Measurements from ENCODE around the gene ZSWIM6. TPM values are rescaled to one million over a fixed set of nuclear protein-coding genes. Genes with fewer than 3 reads are reported as not detected.

ZSWIM6 gene
- polyA plus RNA-seq, 3 donors = 1.7 to 33.5 (median 2.7) TPM

DNA sequence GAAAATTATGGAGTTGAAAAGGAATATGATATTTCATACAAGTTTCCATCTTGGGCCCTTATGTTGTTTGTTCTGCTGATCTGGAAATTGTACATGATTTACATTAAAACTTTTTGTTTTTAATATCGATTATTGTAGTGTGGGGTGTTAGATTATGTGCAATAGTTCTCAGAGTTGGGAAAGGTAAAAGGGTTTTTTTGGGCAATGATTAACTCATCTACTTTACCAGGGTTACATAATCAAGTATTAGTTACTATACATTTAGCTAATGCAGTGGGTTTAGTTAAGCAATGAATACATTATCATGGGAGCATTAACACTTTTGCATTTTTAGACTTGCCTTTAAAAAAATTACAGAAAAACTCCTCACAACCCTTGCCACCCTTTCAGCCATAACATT is 134.0 kb downstream of the ZSWIM6 start:
- peaks cover 0 to 3% of the 10 kb centered on the region in 2 donors for H3K36me3 Mint-ChIP-seq
- H3K27me3 Mint-ChIP-seq (ENCODE audit: low read depth in 3 of 3) = no peaks in the 10 kb centered on the region
- WGBS (ENCODE audit: insufficient coverage) = no CpG with 5 or more reads among the region's 1 CpG
- Histone ChIP-seq H3K79me2 (ENCODE audit: insufficient read depth, low read length) (peaks cover 98% of the 10 kb centered on the region), H3K9ac (ENCODE audit: insufficient read depth, low read length, poor library complexity, severe bottlenecking) (no peak overlapping the region), H3K27ac (ENCODE audit: low read depth in 1 of 2, low read length in 2 of 2) (no peak overlapping the region), H3K36me3 (replicated peaks in 1 of 2; ENCODE audit: control insufficient read depth in 1 of 2, insufficient read depth in 2 of 2, low read length in 2 of 2) (no peaks in the 10 kb centered on the region), H2AFZ (ENCODE audit: insufficient read depth, low read depth, low read length, poor library complexity, severe bottlenecking) (no peak overlapping the region), H3K4me1 (ENCODE audit: control insufficient read depth in 1 of 2, insufficient read depth in 2 of 2, low read length in 2 of 2) (no peaks in the 10 kb centered on the region), H3K4me2 (replicated peaks; ENCODE audit: extremely low read depth, low read length, poor library complexity, severe bottlenecking) (no peak overlapping the region), H3K9me3 (replicated peaks in 1 of 2; ENCODE audit: control insufficient read depth in 1 of 2, insufficient read depth in 1 of 2, low read length in 2 of 2) (peaks cover 0 to 4% of the 10 kb centered on the region in 2 donors), H4K20me1 (ENCODE audit: insufficient read depth, low read length) (peaks cover 100% of the 10 kb centered on the region), H3K4me3 (replicated peaks in 1 of 3; ENCODE audit: low read depth in 2 of 3, low read length in 3 of 3) (no peak overlapping the region), H3K27me3 (ENCODE audit: control insufficient read depth in 2 of 2, insufficient read depth in 2 of 2, low read length in 2 of 2) (no peaks in the 10 kb centered on the region)
- intact Hi-C loops (cut with micrococcal nuclease) = no loop called here
- no peak for DNase-seq
- H3K9me3 Mint-ChIP-seq = peaks cover 0 to 2% (median 0%) of the 10 kb centered on the region in 7 donors
- peak overlapping the region in 1 of 7 donors; percentile 2 for H3K27ac Mint-ChIP-seq
- no peak overlapping the region for H3K4me3 Mint-ChIP-seq
- TF ChIP-seq, protein P1, sequence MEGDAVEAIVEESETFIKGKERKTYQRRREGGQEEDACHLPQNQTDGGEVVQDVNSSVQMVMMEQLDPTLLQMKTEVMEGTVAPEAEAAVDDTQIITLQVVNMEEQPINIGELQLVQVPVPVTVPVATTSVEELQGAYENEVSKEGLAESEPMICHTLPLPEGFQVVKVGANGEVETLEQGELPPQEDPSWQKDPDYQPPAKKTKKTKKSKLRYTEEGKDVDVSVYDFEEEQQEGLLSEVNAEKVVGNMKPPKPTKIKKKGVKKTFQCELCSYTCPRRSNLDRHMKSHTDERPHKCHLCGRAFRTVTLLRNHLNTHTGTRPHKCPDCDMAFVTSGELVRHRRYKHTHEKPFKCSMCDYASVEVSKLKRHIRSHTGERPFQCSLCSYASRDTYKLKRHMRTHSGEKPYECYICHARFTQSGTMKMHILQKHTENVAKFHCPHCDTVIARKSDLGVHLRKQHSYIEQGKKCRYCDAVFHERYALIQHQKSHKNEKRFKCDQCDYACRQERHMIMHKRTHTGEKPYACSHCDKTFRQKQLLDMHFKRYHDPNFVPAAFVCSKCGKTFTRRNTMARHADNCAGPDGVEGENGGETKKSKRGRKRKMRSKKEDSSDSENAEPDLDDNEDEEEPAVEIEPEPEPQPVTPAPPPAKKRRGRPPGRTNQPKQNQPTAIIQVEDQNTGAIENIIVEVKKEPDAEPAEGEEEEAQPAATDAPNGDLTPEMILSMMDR (IDR thresholded peaks at IDR 0.05) = no peak
- peaks cover 22% of the 10 kb centered on the region for H3K4me1 Mint-ChIP-seq

DNA sequence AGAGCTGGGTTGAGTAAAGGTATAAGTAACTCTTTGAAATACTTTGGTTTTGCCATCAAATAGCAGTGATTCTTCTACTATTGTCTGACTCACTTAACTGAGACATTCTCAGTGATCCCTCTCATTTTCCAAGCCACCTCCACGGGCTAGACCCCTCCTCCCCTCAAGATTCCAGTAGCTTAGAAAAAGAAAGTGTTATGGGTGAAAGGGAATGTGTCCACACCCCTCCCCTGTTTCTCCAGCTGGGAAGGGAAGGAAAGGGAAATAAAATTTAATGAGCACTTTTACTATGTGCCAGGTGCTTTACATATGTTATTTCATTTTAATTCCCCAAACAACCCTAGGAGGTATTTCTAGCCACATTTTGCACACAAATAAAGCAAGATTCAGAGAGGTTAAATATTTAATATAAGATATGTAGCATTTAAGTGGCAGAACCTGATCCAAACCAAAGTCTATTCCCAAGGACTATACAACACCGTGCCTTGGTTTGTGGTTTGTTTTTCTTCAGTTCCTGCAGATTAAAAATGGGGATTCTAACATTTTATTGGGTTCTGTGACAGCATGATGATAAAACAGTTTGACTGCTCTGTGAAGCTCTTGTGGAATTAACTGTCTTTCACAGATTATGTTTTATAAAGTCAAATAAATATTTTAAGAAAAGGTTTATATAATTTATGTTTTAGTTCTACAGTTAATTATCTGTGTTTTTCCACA is 135.9 kb downstream of the ZSWIM6 start:
- H3K27ac ChIP-seq (ENCODE audit: low read depth in 1 of 2, low read length in 2 of 2) = no peak overlapping the region
- intact Hi-C loops (cut with micrococcal nuclease) = no loop called here
- H3K4me1 ChIP-seq (ENCODE audit: control insufficient read depth in 1 of 2, insufficient read depth in 2 of 2, low read length in 2 of 2) = no peaks in the 10 kb centered on the region
- H3K4me3 ChIP-seq (replicated peaks in 1 of 3; ENCODE audit: low read depth in 2 of 3, low read length in 3 of 3) = no peak overlapping the region
- peaks cover 0 to 4% of the 10 kb centered on the region in 2 donors for H3K9me3 ChIP-seq (replicated peaks in 1 of 2; ENCODE audit: control insufficient read depth in 1 of 2, insufficient read depth in 1 of 2, low read length in 2 of 2)
- WGBS (ENCODE audit: insufficient coverage) = no CpG with 5 or more reads among the region's 2 CpGs
- H3K36me3 Mint-ChIP-seq = peaks cover 6 to 9% of the 10 kb centered on the region in 2 donors
- H2AFZ ChIP-seq (ENCODE audit: insufficient read depth, low read depth, low read length, poor library complexity, severe bottlenecking) = no peak overlapping the region
- H3K4me2 ChIP-seq (replicated peaks; ENCODE audit: extremely low read depth, low read length, poor library complexity, severe bottlenecking) = no peak overlapping the region
- no peak overlapping the region for H3K4me3 Mint-ChIP-seq
- peaks cover 0 to 2% (median 0%) of the 10 kb centered on the region in 7 donors for H3K9me3 Mint-ChIP-seq
- TF ChIP-seq, protein P1 (IDR thresholded peaks at IDR 0.05) = no peak
- no peak for DNase-seq
- H3K4me1 Mint-ChIP-seq = peaks cover 18% of the 10 kb centered on the region
- H3K27me3 Mint-ChIP-seq (ENCODE audit: low read depth in 3 of 3) = no peaks in the 10 kb centered on the region
- H3K27me3 ChIP-seq (ENCODE audit: control insufficient read depth in 2 of 2, insufficient read depth in 2 of 2, low read length in 2 of 2) = no peaks in the 10 kb centered on the region
- H4K20me1 ChIP-seq (ENCODE audit: insufficient read depth, low read length) = peaks cover 100% of the 10 kb centered on the region
- H3K79me2 ChIP-seq (ENCODE audit: insufficient read depth, low read length) = peaks cover 98% of the 10 kb centered on the region
- H3K9ac ChIP-seq (ENCODE audit: insufficient read depth, low read length, poor library complexity, severe bottlenecking) = no peak overlapping the region
- H3K36me3 ChIP-seq (replicated peaks in 1 of 2; ENCODE audit: control insufficient read depth in 1 of 2, insufficient read depth in 2 of 2, low read length in 2 of 2) = peaks cover 0 to 7% of the 10 kb centered on the region in 2 donors
- peak overlapping the region in 2 of 7 donors; percentile 75 to 81 for H3K27ac Mint-ChIP-seq
